Activated CD4-positive, alpha-beta T cell treated with anti-CD3 and anti-CD28 coated beads for 4 hours (primary cell): ENCODE measurements around the gene ASB7.

ENCODE experiments used
- DNase-seq, 2 donors: peaks; one replicate each; pipeline ENCODE4 v3.0.0-alpha.2; 2020

Gene ASB7

GRCh38 chr15:100687582-100688141 is 85.3 kb downstream of the ASB7 start:
- DNase-seq, result no peak

GRCh38 chr15:100688549-100689120 is 86.2 kb downstream of the ASB7 start:
- DNase-seq, result no peak

- no peak for DNase-seq
Observed at GRCh38 chr15:100689131-100689899, 86.9 kb downstream of the ASB7 start.

GRCh38 chr15:100690032-100690794 is 87.8 kb downstream of the ASB7 start:
- no peak for DNase-seq

GRCh38 chr15:100690795-100691158 is 88.4 kb downstream of the ASB7 start:
- no peak for DNase-seq

GRCh38 chr15:100691321-100691720 is 88.9 kb downstream of the ASB7 start:
- DNase-seq, result no peak

- no peak for DNase-seq
Observed at GRCh38 chr15:100692246-100692645, 89.9 kb downstream of the ASB7 start.

GRCh38 chr15:100692671-100693070 is 90.3 kb downstream of the ASB7 start:
- no peak for DNase-seq

- DNase-seq, result no peak
Observed at GRCh38 chr15:100693451-100693850, 91.1 kb downstream of the ASB7 start.

- DNase-seq, result no peak
Observed at GRCh38 chr15:100694381-100695021, 92.1 kb downstream of the ASB7 start.

- DNase-seq, result no peak
Observed at GRCh38 chr15:100695048-100695447, 92.7 kb downstream of the ASB7 start.

GRCh38 chr15:100696452-100696851 is 94.1 kb downstream of the ASB7 start:
- DNase-seq, result no peak
